OCI-LY3 (cell line): ENCODE measurements around the gene ATXN1L.

Experiments
- EZH2phosphoT487 ChIP-seq: fragments of 200-600 bp; shearing (Covaris generic); IDR thresholded peaks from 2 replicates; pipeline ENCODE4 v1.6.1; 2018; ENCODE audit warnings: antibody characterized with exemption, mixed run types, low read depth
- TF ChIP-seq, protein P1 (sequence below): fragments of 200-600, 300-600 bp; sonication (generic); IDR thresholded peaks from 2 replicates; pipeline ENCODE4 v1.5.1; 2014; ENCODE audit warnings: antibody characterized with exemption, low read length, low read depth

DNA sequence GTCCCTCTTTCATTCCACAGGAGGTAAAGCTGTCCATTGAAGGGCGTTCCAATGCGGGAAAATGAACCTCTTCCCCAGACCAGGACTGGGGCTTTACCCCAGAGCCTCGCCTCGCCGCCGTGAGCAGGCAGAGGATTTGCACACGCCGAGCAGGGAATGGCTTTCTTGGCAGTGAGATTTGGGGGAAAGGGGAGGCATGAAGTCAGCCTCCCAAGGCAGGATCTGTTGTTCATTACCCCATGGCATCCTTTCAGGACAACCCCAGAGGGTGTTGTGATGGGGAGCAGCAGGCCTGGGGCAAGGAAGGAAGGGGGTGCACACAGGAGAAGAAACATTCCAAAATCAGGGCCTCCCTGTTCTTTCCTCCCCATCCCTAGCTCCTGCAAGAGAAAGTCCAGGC is 6.0 kb downstream of the ATXN1L start:
- TF ChIP-seq EZH2phosphoT487, result no peak
- TF ChIP-seq, protein P1, sequence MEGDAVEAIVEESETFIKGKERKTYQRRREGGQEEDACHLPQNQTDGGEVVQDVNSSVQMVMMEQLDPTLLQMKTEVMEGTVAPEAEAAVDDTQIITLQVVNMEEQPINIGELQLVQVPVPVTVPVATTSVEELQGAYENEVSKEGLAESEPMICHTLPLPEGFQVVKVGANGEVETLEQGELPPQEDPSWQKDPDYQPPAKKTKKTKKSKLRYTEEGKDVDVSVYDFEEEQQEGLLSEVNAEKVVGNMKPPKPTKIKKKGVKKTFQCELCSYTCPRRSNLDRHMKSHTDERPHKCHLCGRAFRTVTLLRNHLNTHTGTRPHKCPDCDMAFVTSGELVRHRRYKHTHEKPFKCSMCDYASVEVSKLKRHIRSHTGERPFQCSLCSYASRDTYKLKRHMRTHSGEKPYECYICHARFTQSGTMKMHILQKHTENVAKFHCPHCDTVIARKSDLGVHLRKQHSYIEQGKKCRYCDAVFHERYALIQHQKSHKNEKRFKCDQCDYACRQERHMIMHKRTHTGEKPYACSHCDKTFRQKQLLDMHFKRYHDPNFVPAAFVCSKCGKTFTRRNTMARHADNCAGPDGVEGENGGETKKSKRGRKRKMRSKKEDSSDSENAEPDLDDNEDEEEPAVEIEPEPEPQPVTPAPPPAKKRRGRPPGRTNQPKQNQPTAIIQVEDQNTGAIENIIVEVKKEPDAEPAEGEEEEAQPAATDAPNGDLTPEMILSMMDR, result no peak
